NCI-H82 (cell line): Measurements from ENCODE around the gene ATP9A.
"Not testable (repeated sequence)": the region's sequence is repeated elsewhere in the genome, so short reads cannot be mapped to it uniquely, and the experiment has no call there.

Source experiments
- DNase-seq: peaks from one replicate; lab custom pipeline; 2025; lab: John Stamatoyannopoulos, UW

ATP9A gene

GRCh38 chr20:51688600-51689244 is 79.5 kb downstream of the ATP9A start:
- DNase-seq: peak; percentile 9

- no peak for DNase-seq
These were observed 80.6 kb downstream of the ATP9A start for GRCh38 chr20:51687630-51688029.

GRCh38 chr20:51687108-51687507 is 81.1 kb downstream of the ATP9A start:
- DNase-seq: no peak

GRCh38 chr20:51685494-51685893 is 82.7 kb downstream of the ATP9A start:
- DNase-seq: not testable (repeated sequence)

- peak; percentile 8 for DNase-seq
These were observed 88.0 kb downstream of the ATP9A start for GRCh38 chr20:51680067-51680749.

GRCh38 chr20:51679254-51679921 is 88.8 kb downstream of the ATP9A start:
- DNase-seq: peak; percentile 6

GRCh38 chr20:51678026-51678697 is 90.0 kb downstream of the ATP9A start:
- DNase-seq: peak; percentile 95

GRCh38 chr20:51668947-51669346 is 99.2 kb downstream of the ATP9A start:
- DNase-seq: no peak

- DNase-seq: no peak
These were observed 99.7 kb downstream of the ATP9A start for GRCh38 chr20:51668515-51668914.

- DNase-seq: no peak
These were observed 100.7 kb downstream of the ATP9A start for GRCh38 chr20:51667491-51667890.

- no peak for DNase-seq
These were observed 101.2 kb downstream of the ATP9A start for GRCh38 chr20:51667002-51667408.

- DNase-seq: no peak
These were observed 102.1 kb downstream of the ATP9A start for GRCh38 chr20:51666126-51666525.

- no peak for DNase-seq
These were observed 102.6 kb downstream of the ATP9A start for GRCh38 chr20:51665543-51666118.

GRCh38 chr20:51661609-51662178 is 106.5 kb downstream of the ATP9A start:
- peak; percentile 68 for DNase-seq

GRCh38 chr20:51660672-51661608 is 107.2 kb downstream of the ATP9A start:
- no peak for DNase-seq

- no peak for DNase-seq
These were observed 108.6 kb downstream of the ATP9A start for GRCh38 chr20:51659491-51660050.

- no peak for DNase-seq
These were observed 111.4 kb downstream of the ATP9A start for GRCh38 chr20:51656726-51657260.

GRCh38 chr20:51656089-51656488 is 112.1 kb downstream of the ATP9A start:
- DNase-seq: not testable (repeated sequence)

GRCh38 chr20:51654495-51654894 is 113.7 kb downstream of the ATP9A start:
- DNase-seq: no peak

GRCh38 chr20:51654060-51654459 is 114.1 kb downstream of the ATP9A start:
- no peak for DNase-seq
